Measurements from ENCODE around the gene CHMP4A. TPM values are rescaled to one million over a fixed set of nuclear protein-coding genes. Genes with fewer than 3 reads are reported as not detected.

The CHMP4A gene
- total and polyA plus RNA-seq, 2 of the 13 experiments (the other 11 are each of a cell fraction or from before 2014, with no cell fraction given), result 83.6 to 113 TPM

- TF ChIP-seq ZNF18 (CRISPR knock-in tag; IDR thresholded peaks at IDR 0.05; ENCODE audit: insufficient replicate concordance), result no peak
- no peak for TF ChIP-seq FIP1L1 (IDR thresholded peaks at IDR 0.05; ENCODE audit: borderline replicate concordance, insufficient read depth, low read depth, low read length)
- TF ChIP-seq ZNF367 (CRISPR knock-in tag; IDR thresholded peaks at IDR 0.05; ENCODE audit: borderline replicate concordance), result no peak
- no peak for TF ChIP-seq CBX1 (IDR thresholded peaks at IDR 0.05; ENCODE audit: low read depth)
- peak; percentile 30; the same call in 1 of the 2 replicates for TF ChIP-seq AFF4 (CRISPR knock-in tag; IDR thresholded peaks at IDR 0.05)
- no peak for TF ChIP-seq ZNF460 (CRISPR knock-in tag; IDR thresholded peaks at IDR 0.05; ENCODE audit: borderline replicate concordance)
- TF ChIP-seq KLF11 (CRISPR knock-in tag; IDR thresholded peaks at IDR 0.05), result no peak
- no peak for TF ChIP-seq ZNF724P (CRISPR knock-in tag; IDR thresholded peaks at IDR 0.05; ENCODE audit: borderline replicate concordance)
- TF ChIP-seq FOXJ3 (CRISPR knock-in tag; IDR thresholded peaks at IDR 0.05; ENCODE audit: borderline replicate concordance), result no peak
- TF ChIP-seq, protein P1, sequence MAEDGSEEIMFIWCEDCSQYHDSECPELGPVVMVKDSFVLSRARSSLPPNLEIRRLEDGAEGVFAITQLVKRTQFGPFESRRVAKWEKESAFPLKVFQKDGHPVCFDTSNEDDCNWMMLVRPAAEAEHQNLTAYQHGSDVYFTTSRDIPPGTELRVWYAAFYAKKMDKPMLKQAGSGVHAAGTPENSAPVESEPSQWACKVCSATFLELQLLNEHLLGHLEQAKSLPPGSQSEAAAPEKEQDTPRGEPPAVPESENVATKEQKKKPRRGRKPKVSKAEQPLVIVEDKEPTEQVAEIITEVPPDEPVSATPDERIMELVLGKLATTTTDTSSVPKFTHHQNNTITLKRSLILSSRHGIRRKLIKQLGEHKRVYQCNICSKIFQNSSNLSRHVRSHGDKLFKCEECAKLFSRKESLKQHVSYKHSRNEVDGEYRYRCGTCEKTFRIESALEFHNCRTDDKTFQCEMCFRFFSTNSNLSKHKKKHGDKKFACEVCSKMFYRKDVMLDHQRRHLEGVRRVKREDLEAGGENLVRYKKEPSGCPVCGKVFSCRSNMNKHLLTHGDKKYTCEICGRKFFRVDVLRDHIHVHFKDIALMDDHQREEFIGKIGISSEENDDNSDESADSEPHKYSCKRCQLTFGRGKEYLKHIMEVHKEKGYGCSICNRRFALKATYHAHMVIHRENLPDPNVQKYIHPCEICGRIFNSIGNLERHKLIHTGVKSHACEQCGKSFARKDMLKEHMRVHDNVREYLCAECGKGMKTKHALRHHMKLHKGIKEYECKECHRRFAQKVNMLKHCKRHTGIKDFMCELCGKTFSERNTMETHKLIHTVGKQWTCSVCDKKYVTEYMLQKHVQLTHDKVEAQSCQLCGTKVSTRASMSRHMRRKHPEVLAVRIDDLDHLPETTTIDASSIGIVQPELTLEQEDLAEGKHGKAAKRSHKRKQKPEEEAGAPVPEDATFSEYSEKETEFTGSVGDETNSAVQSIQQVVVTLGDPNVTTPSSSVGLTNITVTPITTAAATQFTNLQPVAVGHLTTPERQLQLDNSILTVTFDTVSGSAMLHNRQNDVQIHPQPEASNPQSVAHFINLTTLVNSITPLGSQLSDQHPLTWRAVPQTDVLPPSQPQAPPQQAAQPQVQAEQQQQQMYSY (CRISPR knock-in tag; IDR thresholded peaks at IDR 0.05), result no peak
- peak; percentile 14 for TF ChIP-seq ZNF781 (CRISPR knock-in tag; IDR thresholded peaks at IDR 0.05; ENCODE audit: borderline replicate concordance, not compliant biosample characterization)
- TF ChIP-seq, protein P2, sequence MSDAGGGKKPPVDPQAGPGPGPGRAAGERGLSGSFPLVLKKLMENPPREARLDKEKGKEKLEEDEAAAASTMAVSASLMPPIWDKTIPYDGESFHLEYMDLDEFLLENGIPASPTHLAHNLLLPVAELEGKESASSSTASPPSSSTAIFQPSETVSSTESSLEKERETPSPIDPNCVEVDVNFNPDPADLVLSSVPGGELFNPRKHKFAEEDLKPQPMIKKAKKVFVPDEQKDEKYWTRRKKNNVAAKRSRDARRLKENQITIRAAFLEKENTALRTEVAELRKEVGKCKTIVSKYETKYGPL (CRISPR knock-in tag; IDR thresholded peaks at IDR 0.05), result no peak
- TF ChIP-seq MEIS1 (CRISPR knock-in tag; IDR thresholded peaks at IDR 0.05; ENCODE audit: borderline replicate concordance), result no peak
- no peak for TF ChIP-seq KAT8 (CRISPR knock-in tag; IDR thresholded peaks at IDR 0.05)
- TF ChIP-seq MBNL3 (CRISPR knock-in tag; conservative IDR thresholded peaks at IDR 0.05), result no peak
- TF ChIP-seq ZBTB33 (CRISPR knock-in tag; IDR thresholded peaks at IDR 0.05), result no peak; the same call in 1 of the 2 replicates
These were observed 776 bp upstream of the CHMP4A start (continued) for GRCh38 chr14:24213866-24214662.

All from HepG2 (cell line).